Upper lobe of right lung (tissue), 1 donor: ENCODE results near the gene TMEM266. TPM values are rescaled to one million over a fixed set of nuclear protein-coding genes. Genes with fewer than 3 reads are reported as not detected.

ENCODE experiments used
- ATAC-seq: fragments of 200-7000 bp; cut with Tn5 transposase; one replicate; pipeline ENCODE4 v1.9.1; 2020; ENCODE audit warnings: mild to moderate bottlenecking, moderate library complexity
- DNase-seq: peaks from one replicate; pipeline ENCODE4 v3.0.0-alpha.2; 2020
- H3K27ac ChIP-seq: fragments of 200-600 bp; one replicate; pipeline ENCODE4 v1.8.0; 2022
- H3K27me3 ChIP-seq: fragments of 200-600 bp; one replicate; pipeline ENCODE4 v1.8.0; 2022; ENCODE audit warnings: mild to moderate bottlenecking
- H3K36me3 ChIP-seq: fragments of 200-600 bp; one replicate; pipeline ENCODE4 v1.8.0; 2022
- H3K4me1 ChIP-seq: fragments of 200-600 bp; one replicate; pipeline ENCODE4 v1.8.0; 2022
- H3K4me3 ChIP-seq: fragments of 200-600 bp; one replicate; pipeline ENCODE4 v1.8.0; 2022; ENCODE audit warnings: mild to moderate bottlenecking
- H3K9me3 ChIP-seq: fragments of 200-600 bp; one replicate; pipeline ENCODE4 v1.8.0; 2022
- intact Hi-C: fragments of 100-400 bp; cut with DNase I; formaldehyde crosslinking; loops from one replicate; pipeline ENCODE4 v1.11.0; 2022
- total RNA-seq: library from RNA; stranded (reverse); fragmentation: NEBNext Ultra II Directional; extraction: Animal tissue kit (Norgen Biotek cat#: 25700); gene quantifications from one replicate; pipeline ENCODE4 v1.2.1, GENCODE V29; 2021
- TF ChIP-seq, protein P1 (sequence below): fragments of 200-600 bp; IDR thresholded peaks from one replicate; pipeline ENCODE4 v1.8.0; 2022; ENCODE audit warnings: antibody characterized with exemption
- donor health status: DM: no; HTN: yes; CAD: no; lungs with severe emphysema.

The TMEM266 gene
- total RNA-seq, 1 donor from 2014 or later = 2.5 TPM

GRCh38 chr15:76177491-76178040 lies 117.8 kb downstream of the TMEM266 start:
- peak; percentile 29 for ATAC-seq
- Histone ChIP-seq H3K36me3 (no peaks in the 10 kb centered on the region), H3K4me1 (no peaks in the 10 kb centered on the region), H3K27me3 (no peaks in the 10 kb centered on the region), H3K27ac (no peak overlapping the region), H3K4me3 (no peak overlapping the region), H3K9me3 (no peaks in the 10 kb centered on the region)
- TF ChIP-seq, protein P1, sequence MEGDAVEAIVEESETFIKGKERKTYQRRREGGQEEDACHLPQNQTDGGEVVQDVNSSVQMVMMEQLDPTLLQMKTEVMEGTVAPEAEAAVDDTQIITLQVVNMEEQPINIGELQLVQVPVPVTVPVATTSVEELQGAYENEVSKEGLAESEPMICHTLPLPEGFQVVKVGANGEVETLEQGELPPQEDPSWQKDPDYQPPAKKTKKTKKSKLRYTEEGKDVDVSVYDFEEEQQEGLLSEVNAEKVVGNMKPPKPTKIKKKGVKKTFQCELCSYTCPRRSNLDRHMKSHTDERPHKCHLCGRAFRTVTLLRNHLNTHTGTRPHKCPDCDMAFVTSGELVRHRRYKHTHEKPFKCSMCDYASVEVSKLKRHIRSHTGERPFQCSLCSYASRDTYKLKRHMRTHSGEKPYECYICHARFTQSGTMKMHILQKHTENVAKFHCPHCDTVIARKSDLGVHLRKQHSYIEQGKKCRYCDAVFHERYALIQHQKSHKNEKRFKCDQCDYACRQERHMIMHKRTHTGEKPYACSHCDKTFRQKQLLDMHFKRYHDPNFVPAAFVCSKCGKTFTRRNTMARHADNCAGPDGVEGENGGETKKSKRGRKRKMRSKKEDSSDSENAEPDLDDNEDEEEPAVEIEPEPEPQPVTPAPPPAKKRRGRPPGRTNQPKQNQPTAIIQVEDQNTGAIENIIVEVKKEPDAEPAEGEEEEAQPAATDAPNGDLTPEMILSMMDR = no peak
- DNase-seq = no peak
- intact Hi-C loops = no loop called here

DNA sequence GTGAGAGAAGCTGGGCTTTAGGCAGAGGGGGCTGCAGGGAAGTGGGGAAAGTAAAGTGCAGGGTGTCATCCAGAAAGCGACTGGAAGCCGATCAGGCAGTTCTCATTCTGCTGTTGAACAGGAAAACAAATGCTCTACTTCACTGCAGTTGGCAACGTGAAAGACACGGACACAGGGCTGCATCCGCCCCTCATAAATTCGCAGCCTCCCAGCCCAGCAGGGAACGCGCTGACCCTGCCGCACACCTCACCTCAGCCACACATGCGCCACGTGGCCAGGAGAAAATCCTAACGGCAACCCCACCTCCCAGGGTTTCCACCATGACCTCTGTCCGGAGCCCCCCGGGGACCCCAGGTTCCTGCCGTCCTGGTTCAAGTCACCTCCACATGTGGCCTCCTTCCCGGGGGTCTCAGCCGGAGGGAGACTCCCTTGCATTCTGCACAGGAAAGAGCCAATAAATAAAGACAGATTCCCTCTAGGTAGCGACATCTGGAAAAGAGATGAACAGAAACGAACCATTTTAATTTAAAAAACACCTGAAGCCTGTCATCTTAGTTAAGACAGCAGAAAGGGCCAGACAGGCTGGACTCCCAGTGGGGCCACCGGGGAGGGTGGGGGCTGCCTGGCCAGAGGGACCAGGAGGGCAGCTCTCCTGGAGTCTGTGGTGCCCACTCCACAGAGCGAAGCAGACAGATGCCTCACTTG lies 118.7 kb downstream of the TMEM266 start:
- H3K27me3 ChIP-seq = no peaks in the 10 kb centered on the region
- H3K9me3 ChIP-seq = no peaks in the 10 kb centered on the region
- TF ChIP-seq, protein P1 = no peak
- ATAC-seq (no peak), DNase-seq (no peak)
- H3K36me3 ChIP-seq = no peaks in the 10 kb centered on the region
- intact Hi-C loops = no loop called here
- no peak overlapping the region for H3K27ac ChIP-seq
- no peak overlapping the region for H3K4me3 ChIP-seq
- H3K4me1 ChIP-seq = no peaks in the 10 kb centered on the region

- intact Hi-C loops = no loop called here
- Histone ChIP-seq H3K27me3 (no peaks in the 10 kb centered on the region), H3K27ac (no peak overlapping the region), H3K36me3 (no peaks in the 10 kb centered on the region), H3K4me3 (no peak overlapping the region), H3K9me3 (no peaks in the 10 kb centered on the region), H3K4me1 (no peaks in the 10 kb centered on the region)
- DNase-seq = no peak
- TF ChIP-seq, protein P1 = no peak
- ATAC-seq = no peak
Measured at GRCh38 chr15:76179023-76179422, 119.2 kb downstream of the TMEM266 start.

DNA sequence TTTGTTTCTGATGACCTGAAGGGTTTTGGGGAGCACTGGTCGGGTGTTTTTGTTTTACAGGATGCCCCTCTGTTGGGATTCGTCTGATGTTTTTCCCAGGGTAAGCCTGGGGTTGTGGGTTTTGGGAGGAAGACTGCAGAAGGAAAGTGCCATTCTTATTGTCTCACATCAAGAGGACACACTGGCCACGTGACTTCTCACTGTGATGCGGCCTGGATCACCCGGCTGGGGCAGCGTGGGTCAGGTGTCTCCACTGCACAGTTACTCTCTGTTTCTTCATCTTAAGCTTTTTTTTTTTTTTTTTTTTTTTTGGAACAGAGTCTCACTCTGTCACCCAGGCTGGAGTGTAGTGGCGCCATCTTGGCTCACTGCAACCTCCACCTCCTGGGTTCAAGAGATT lies 120.5 kb downstream of the TMEM266 start:
- TF ChIP-seq, protein P1 = no peak
- DNase-seq = no peak
- ATAC-seq = no peak
- Histone ChIP-seq H3K9me3 (no peaks in the 10 kb centered on the region), H3K4me3 (no peak overlapping the region), H3K27ac (no peak overlapping the region), H3K27me3 (no peaks in the 10 kb centered on the region), H3K36me3 (no peaks in the 10 kb centered on the region), H3K4me1 (no peaks in the 10 kb centered on the region)
- intact Hi-C loops = no loop called here

- H3K36me3 ChIP-seq = no peaks in the 10 kb centered on the region
- H3K27me3 ChIP-seq = no peaks in the 10 kb centered on the region
- intact Hi-C loops = no loop called here
- H3K27ac ChIP-seq = no peak overlapping the region
- no peaks in the 10 kb centered on the region for H3K4me1 ChIP-seq
- DNase-seq (no peak), ATAC-seq (no peak)
- H3K9me3 ChIP-seq = no peaks in the 10 kb centered on the region
- no peak overlapping the region for H3K4me3 ChIP-seq
- TF ChIP-seq, protein P1 = no peak
Measured at GRCh38 chr15:76181705-76182107, 121.9 kb downstream of the TMEM266 start.
